Occipital lobe (tissue), 2 donors: ENCODE results near the gene UBA1. TPM values are rescaled to one million over a fixed set of nuclear protein-coding genes. Genes with fewer than 3 reads are reported as not detected.

Experiments used
- DNase-seq: peaks from one replicate; lab custom pipeline; 2025; lab: John Stamatoyannopoulos, UW
- total RNA-seq: library from RNA; depleted of rRNA; stranded (reverse); fragments of >200 nt; gene quantifications from one replicate; pipeline ENCODE4 v1.2.3, GENCODE V29; 2014

UBA1 gene
- 127 TPM for total RNA-seq

DNA sequence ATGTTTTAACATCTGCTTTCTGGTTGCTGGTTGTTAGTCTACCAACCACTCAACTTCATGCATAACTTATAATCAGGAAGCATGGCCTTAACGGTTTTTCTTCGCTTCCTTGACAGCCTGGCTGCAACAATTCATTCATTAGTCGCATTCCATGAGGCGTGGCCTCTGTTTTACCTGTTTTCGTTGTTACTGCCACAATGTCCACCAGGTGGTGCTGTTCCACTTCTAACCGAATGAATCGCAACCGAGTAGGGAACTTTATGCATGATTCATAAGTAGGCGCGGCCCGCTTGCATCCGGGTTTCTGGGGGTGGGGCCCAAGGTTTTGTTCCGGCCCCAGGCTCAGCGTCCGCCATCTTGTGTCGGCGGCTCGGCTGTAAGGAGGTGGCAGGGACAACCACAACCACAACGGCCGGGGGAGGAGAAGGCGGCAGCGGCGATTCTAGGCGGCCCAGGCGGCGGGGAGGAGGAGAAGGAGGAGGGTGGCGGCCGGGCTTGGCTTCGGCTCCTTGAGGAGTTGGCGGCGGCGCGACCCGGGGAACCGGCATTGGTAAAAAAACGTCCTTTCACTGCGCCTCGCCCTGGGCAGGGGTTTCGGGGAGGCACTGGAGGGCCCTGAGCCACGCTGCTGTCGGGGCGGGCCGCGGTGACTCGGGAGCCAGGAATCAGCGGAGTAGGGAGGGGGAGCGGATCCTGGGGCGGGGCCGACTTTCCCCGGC lies at the start of gene UBA1:
TSS of gene UBA1 (plus strand) at position 355 of the 719 bp plus-strand sequence. CDS start 4,974 bp downstream, outside the sequence.
- peak; percentile 83 for DNase-seq

DNA sequence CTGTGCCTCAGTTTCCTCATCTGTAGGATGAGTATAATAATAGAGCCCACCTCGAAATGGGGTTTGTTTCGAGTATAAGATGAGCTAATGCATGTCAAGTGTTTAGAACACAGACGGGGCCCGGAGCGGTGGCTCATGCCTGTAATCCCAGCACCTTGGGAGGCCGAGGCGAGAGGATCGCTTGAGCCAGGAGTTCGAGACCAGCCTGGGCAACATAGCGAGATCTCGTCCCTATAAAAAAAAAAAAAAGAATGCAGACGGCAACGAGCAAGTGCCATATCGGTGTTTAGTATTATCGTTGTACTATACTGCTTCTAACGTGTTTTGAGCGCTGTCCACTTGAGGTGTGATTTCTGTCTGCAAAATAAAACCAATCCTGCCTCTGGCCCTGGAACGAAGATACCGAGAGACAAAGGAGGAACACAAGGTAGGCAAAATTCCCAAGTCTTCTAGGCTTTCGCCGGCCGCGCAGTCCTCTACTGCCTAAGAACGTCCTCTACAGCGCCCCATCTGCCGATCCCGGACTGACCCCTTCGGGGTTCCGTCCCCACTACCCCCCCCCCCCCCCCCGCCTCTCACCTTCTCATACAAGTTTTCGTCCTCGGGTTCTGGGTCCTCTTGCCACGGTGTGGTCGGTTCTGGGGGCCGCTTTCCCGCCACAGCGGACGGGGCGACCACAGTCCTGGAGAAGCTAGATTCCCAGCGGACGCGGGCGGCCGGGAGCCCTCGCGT lies 49.6 kb upstream of the UBA1 start:
- DNase-seq = peak; percentile 72

DNA sequence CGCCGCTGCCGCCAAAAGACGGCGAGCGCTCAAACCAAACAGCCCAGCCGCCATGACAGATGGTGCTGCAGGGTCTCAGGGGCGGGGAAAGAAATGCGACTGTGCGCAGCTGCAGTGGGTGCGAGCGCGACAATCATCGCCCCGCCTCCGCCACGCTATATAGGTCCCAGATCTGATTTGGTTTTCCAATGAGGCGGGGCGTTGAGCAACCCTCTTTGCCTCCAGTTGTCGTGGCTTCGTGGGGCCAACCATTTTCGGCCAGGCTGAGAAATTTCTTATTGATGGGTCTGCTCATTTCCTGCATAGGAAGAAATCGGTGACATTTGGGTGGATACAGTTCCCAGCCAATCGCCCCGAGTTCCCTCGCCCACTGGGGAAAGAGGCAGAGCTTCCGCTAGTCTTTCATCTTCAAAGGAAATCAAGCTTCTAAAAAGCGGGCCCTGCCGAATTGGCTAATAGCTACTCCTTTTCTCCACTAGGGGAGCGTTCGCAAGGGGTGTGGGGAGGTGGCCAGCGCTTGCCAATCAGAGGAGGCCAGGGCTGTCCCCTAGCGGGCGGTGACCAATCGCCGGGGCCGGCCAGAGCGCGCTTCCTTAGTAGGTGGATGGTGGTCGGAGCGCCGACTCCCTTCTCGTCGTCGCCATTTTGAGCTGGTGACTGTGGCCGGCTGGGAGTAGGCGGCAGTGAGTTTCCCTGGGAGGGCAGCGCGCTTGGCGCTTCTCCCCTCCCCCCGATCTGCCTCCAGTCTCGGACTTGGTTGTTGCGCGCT lies 48.8 kb upstream of the UBA1 start, which contains the start of the genes NDUFB11 and RBM10:
TSS of gene NDUFB11 (minus strand) at position 77 of the 769 bp plus-strand sequence. CDS start at position 54, 23 bp downstream.
TSS of gene RBM10 (plus strand) at position 596 of the 769 bp plus-strand sequence. CDS start 2,261 bp downstream, outside the sequence.
- peak; percentile 86 for DNase-seq

GRCh38 chrX:47145395-47146120 lies 48.1 kb upstream of the UBA1 start:
- DNase-seq = no peak

DNA sequence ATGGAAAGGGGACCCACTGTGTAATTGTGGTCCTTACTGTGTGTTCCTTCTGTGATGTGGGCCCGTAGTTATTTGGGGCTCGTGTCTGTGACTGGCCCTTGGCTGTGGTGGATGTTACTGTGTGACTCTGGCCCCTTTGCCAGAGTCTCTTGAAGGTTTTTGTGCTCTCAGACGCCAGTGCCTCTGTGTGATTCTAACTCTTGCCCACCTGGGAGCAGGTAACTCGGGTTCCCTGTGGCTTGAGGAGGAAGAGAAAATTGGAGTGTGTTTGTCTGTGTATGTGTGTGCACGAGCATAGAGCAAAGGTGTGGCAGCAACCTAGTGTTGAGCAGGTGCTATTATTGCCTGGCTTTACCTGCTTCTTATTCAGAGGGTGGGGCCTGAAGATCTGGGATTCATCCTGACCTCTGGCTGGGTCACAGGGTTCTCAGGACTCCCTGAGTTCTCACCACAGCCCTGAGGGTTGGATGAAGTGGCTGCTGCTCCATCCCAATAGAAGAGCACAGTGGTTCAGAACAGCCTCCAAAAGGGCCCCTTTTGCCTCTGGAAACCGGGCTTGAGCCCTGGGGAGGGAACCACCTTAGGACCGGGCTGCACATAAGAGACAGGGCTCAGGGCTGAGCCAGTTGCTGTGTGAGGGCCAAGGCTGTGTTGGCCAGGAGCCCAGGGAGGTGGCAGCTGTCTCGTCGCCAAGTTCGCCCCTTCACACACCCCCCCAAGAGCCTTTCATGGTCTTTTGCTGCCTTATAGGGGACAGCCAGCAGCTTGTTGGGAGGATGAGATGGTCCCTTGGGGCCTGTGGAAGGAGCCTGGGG lies 47.3 kb upstream of the UBA1 start:
- no peak for DNase-seq

- DNase-seq = no peak
These were observed 46.4 kb upstream of the UBA1 start for GRCh38 chrX:47146936-47147859.

DNA sequence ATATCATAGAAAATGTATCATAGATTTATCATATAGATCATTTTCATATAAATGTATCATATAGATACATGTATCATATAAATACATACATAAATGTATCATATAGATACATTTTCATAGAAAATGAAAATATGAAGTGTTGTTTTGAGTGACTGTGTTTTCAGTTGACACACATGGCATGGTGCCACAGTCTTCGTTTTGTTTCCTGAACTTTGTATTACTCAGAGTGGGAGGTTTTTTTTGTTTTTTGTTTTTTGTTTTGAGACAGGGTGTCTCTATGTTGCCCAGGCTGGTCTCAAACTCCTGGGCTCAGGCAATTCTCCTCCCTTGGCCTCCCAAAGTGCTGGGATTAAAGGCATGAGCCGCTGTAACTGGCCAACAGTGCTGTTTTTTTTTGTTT lies 44.7 kb upstream of the UBA1 start:
- no peak for DNase-seq

DNA sequence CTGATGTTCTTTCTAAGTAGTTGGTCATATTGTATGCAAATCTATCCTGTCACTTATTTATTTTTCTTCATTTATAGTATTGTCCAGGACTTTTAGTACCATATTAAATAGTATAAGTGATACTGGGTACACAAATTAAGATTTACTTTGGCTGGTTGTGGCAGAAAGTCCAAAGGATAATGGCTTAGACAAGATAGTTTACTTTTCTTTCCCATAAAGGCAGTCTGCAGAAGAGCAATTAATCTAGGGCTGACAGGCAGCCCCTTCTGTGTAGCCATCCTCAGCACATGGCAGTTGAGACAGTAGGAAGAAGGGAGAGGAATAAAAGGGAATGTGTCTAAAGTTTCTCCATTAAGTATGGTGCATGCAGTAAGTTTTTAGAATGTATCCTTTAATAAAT lies 42.2 kb upstream of the UBA1 start:
- no peak for DNase-seq

DNA sequence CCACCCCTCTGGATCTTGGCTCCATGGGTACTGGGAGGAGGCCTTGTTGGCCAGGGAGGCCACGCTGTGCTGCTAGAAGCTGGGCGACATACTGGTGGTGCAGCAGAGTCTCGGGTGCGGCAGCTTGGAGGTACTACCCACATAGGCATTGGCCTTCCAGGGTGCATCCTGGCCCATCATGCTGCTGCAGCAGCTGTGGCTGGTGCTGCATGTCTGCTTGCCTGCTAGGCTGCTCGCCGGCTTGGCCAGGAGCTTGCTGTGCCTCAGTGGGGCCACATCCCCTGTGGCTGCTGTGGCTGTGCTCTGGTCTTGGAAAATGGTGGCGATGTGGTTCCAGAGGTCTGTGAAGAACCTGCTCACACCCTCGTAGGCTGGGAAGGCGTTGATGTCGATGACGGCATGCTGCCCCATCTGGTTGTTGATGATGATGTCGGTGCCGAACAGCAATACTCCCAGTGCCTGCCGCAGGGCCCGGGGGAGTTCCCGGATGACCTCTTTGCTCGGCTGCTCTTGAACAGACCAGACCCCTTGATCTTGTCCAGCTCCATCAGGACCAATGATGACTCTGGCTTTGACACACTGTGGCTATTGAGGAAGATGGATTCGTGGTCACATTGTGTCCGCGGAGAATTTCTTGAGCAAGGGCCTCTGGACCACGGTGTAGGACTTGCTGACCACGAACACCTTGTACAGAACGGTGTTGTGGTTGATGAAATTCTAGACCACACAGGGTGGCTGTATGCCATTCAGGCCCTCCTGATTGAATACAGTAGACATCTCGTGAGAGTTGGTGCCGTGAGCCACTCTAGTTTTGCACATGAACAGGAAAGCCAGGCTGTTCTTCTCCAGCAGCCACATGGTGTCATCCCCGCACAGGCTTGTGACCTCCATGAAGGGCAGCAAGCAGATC lies 36.8 kb upstream of the UBA1 start:
- DNase-seq = no peak

GRCh38 chrX:47158131-47158530 lies 35.5 kb upstream of the UBA1 start:
- DNase-seq = no peak

DNA sequence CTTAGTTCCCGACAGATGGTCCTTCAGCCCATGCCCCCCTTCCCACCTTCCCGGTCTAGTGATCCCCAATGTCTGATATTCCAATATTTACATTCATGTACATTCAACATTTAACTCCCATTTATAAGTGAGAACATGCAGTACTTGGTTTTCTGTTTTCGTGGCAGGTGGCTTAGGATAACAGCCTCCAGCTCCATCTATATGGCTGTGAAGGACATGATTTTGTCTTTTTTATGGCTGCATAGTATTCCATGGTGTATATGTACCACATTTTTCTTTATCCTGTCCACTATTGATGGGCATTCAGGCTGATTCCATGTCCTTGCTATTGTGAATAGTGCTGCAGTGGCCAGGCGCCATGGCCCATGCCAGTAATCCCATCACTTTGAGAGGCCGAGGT lies 34.8 kb upstream of the UBA1 start:
- no peak for DNase-seq

- no peak for DNase-seq
These were observed 32.8 kb upstream of the UBA1 start for GRCh38 chrX:47160781-47161180.

GRCh38 chrX:47162927-47163583 lies 30.6 kb upstream of the UBA1 start:
- no peak for DNase-seq

- no peak for DNase-seq
These were observed 29.2 kb upstream of the UBA1 start for GRCh38 chrX:47164420-47164819.

DNA sequence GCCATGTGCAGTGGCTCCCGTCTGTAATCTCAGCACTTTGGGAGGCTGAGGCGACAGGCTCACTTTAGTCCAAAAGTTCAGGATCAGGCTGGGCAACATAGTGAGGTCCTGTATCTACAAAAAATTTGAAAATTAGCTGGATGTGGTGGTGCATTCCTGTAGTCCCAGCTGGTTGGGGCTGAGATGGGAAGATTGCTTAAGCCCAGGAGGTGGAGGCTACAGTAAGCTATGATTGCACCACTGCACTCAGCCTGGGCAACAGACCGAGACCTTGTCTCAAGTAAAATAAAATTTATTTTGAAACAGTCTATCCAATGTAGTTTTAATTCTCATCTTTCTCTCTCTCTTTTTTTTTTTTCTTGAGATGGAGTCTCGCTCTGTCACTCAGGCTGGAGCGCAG lies 27.5 kb upstream of the UBA1 start:
- no peak for DNase-seq

GRCh38 chrX:47168495-47169073 lies 25.0 kb upstream of the UBA1 start:
- DNase-seq = no peak

- DNase-seq = no peak
These were observed 24.4 kb upstream of the UBA1 start for GRCh38 chrX:47169273-47169672.
